ENCODE data around the gene UQCRHL.

- no peak for TF ChIP-seq CTCF (tag by site-specific recombination; IDR thresholded peaks at IDR 0.05)
- TF ChIP-seq ZNF416 (tag by site-specific recombination; IDR thresholded peaks at IDR 0.05) = no peak
- no peak for TF ChIP-seq REST (tag by site-specific recombination; IDR thresholded peaks at IDR 0.05)
These were observed 2.6 kb upstream of the UQCRHL start for GRCh38 chr1:15810073-15810472.

Measured in HEK293 (cell line).